Measurements from ENCODE around the gene ARHGAP6. TPM values are rescaled to one million over a fixed set of nuclear protein-coding genes. Genes with fewer than 3 reads are reported as not detected.

Gene ARHGAP6
- total and polyA plus RNA-seq, 2 donors (not counting 3 experiments of a cell fraction or from before 2014, with no cell fraction given): 0.69 to 0.83 TPM

DNA sequence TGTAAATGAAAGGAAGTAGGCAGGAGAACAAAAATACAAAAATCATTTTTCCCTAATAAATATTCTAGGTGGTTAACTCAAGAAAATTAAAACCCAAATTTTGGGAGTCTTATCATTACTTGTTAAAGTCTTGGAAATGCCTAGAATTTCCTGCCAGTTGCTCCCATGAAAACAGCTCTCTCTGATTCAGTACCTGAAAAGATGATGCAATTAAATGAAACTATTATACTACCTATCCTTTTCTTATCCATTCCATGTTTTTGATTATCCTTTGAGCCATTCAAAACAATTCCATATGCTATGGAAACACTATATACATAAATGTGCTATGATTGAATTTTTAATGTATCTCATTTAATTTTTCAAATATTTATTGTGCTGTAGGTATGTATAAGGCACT, 423.0 kb downstream of the ARHGAP6 start:
- ChIA-PET CTCF (no interaction called here), POLR2A (no interaction called here)
- Histone ChIP-seq H3K9ac (replicated peaks; ENCODE audit: extremely low read depth, insufficient read depth, low read length) (no peak overlapping the region), H3K4me3 (replicated peaks in 1 of 3; ENCODE audit: insufficient read depth in 1 of 3, low read depth in 1 of 3, low read length in 3 of 3) (no peak overlapping the region), H4K20me1 (replicated peaks; ENCODE audit: control insufficient read depth, extremely low read depth, insufficient read depth, low read length) (no peaks in the 10 kb centered on the region), H3K4me1 (ENCODE audit: control insufficient read depth, extremely low read depth, insufficient read depth, low read length) (no peaks in the 10 kb centered on the region), H3K4me2 (ENCODE audit: insufficient read depth, low read length) (no peak overlapping the region), H2AFZ (ENCODE audit: low read depth, low read length) (no peak overlapping the region), H3K36me3 (ENCODE audit: control insufficient read depth in 2 of 2, extremely low read depth in 1 of 2, insufficient read depth in 2 of 2, low read length in 2 of 2) (no peaks in the 10 kb centered on the region), H3K27me3 (ENCODE audit: control insufficient read depth in 2 of 2, insufficient read depth in 2 of 2, low read length in 2 of 2) (no peaks in the 10 kb centered on the region), H3K9me1 (replicated peaks; ENCODE audit: control insufficient read depth, extremely low read depth, insufficient read depth, low read length) (no peaks in the 10 kb centered on the region), H3K9me3 (replicated peaks; ENCODE audit: control insufficient read depth, insufficient read depth, low read length) (no peaks in the 10 kb centered on the region), H3K27ac (ENCODE audit: insufficient read depth, low read depth, low read length) (no peak overlapping the region), H3K79me2 (ENCODE audit: control insufficient read depth, insufficient read depth, low read length) (no peaks in the 10 kb centered on the region)
- TF ChIP-seq CTCF (IDR thresholded peaks at IDR 0.05; ENCODE audit: extremely low read depth in 1 of 2, insufficient read depth in 1 of 2, low read depth in 1 of 2, low read length in 2 of 2) (no peak), GATA2 (IDR thresholded peaks at IDR 0.05; ENCODE audit: insufficient read depth, insufficient read length, low read depth, low read length) (no peak), MYC (IDR thresholded peaks at IDR 0.05; ENCODE audit: low read depth, low read length) (no peak), POLR2A (IDR thresholded peaks at IDR 0.05; ENCODE audit: low read depth, low read length) (no peak), POLR2AphosphoS5 (IDR thresholded peaks at IDR 0.05; ENCODE audit: insufficient read depth, low read depth, low read length) (no peak), FOS (IDR thresholded peaks at IDR 0.05; ENCODE audit: borderline replicate concordance, insufficient read depth, low read length) (no peak)
- dilution Hi-C loops (cut with MboI; ENCODE audit: extremely low pct_ligation_motif_present, low sequenced_read_pairs) (no loop called here), intact Hi-C loops (cut with micrococcal nuclease) (no loop called here)
- FAIRE-seq: no peak
- BruUV-seq (replicated peaks): no TSS peak
- DNase-seq (ENCODE audit: low read depth, low spot score): no peak

DNA sequence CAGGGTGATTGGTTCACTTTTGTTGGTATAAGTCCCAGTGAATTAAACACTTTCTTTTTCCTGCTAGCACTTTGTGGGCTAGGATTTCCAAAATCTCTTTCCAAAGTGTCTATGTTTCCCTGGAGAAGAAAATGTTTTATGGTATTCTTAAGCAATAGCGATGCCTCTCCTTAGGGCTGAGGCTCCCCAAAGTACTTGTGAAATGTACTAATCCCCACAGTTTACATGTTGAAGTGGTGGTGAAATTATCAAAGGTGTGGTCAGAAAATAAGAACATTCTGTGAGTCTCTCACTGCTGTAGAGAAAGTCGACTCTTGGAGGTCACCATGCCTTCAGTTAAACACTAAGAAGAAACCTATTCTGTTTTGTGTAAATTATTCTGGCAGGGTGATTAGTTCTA, 424.0 kb downstream of the ARHGAP6 start:
- no TSS peak for BruUV-seq (replicated peaks)
- TF ChIP-seq GATA2 (IDR thresholded peaks at IDR 0.05; ENCODE audit: insufficient read depth, insufficient read length, low read depth, low read length) (no peak), POLR2AphosphoS5 (IDR thresholded peaks at IDR 0.05; ENCODE audit: insufficient read depth, low read depth, low read length) (no peak), MYC (IDR thresholded peaks at IDR 0.05; ENCODE audit: low read depth, low read length) (no peak), FOS (IDR thresholded peaks at IDR 0.05; ENCODE audit: borderline replicate concordance, insufficient read depth, low read length) (no peak)
- no peaks in the 10 kb centered on the region for H3K36me3 ChIP-seq (ENCODE audit: control insufficient read depth in 2 of 2, extremely low read depth in 1 of 2, insufficient read depth in 2 of 2, low read length in 2 of 2)
- no peak overlapping the region for H3K4me2 ChIP-seq (ENCODE audit: insufficient read depth, low read length)
- intact Hi-C loops (cut with micrococcal nuclease): no loop called here
- H4K20me1 ChIP-seq (replicated peaks; ENCODE audit: control insufficient read depth, extremely low read depth, insufficient read depth, low read length): no peaks in the 10 kb centered on the region
- CTCF ChIA-PET: no interaction called here
- H3K4me3 ChIP-seq (replicated peaks in 1 of 3; ENCODE audit: insufficient read depth in 1 of 3, low read depth in 1 of 3, low read length in 3 of 3): no peak overlapping the region
- H2AFZ ChIP-seq (ENCODE audit: low read depth, low read length): no peak overlapping the region
- dilution Hi-C loops (cut with MboI; ENCODE audit: extremely low pct_ligation_motif_present, low sequenced_read_pairs): no loop called here
- no peak for DNase-seq (ENCODE audit: low read depth, low spot score)
- no peaks in the 10 kb centered on the region for H3K27me3 ChIP-seq (ENCODE audit: control insufficient read depth in 2 of 2, insufficient read depth in 2 of 2, low read length in 2 of 2)
- no peaks in the 10 kb centered on the region for H3K79me2 ChIP-seq (ENCODE audit: control insufficient read depth, insufficient read depth, low read length)
- no peak overlapping the region for H3K9ac ChIP-seq (replicated peaks; ENCODE audit: extremely low read depth, insufficient read depth, low read length)
- POLR2A ChIA-PET: no interaction called here
- H3K9me3 ChIP-seq (replicated peaks; ENCODE audit: control insufficient read depth, insufficient read depth, low read length): no peaks in the 10 kb centered on the region
- FAIRE-seq: no peak
- H3K9me1 ChIP-seq (replicated peaks; ENCODE audit: control insufficient read depth, extremely low read depth, insufficient read depth, low read length): no peaks in the 10 kb centered on the region
- no peaks in the 10 kb centered on the region for H3K4me1 ChIP-seq (ENCODE audit: control insufficient read depth, extremely low read depth, insufficient read depth, low read length)
- no peak overlapping the region for H3K27ac ChIP-seq (ENCODE audit: insufficient read depth, low read depth, low read length)
